H1 (cell line): ENCODE results near the gene FOXL2NB. TPM values are rescaled to one million over a fixed set of nuclear protein-coding genes. Genes with fewer than 3 reads are reported as not detected.
A peak's percentile ranks its signal among the peaks of the same experiment; 100 is the strongest.

Experiments used
- CTCF ChIA-PET: fragments of 300-600 bp; sonication (Branson Sonifier 250); formaldehyde crosslinking; loops from one replicate; lab custom pipeline; 2021; ENCODE audit not compliant: partially characterized antibody; lab: Charles Lee
- POLR2A ChIA-PET: fragments of 300-600 bp; sonication (Branson Sonifier 250); formaldehyde crosslinking; loops from one replicate; lab custom pipeline; 2021; ENCODE audit warnings: inconsistent platforms; ENCODE audit not compliant: partially characterized antibody; lab: Charles Lee
- DNase-seq, 2 experiments: peaks; one replicate each; pipeline versions ENCODE4 v3.0.0 to v3.0.0-alpha.2; 2010 to 2022; ENCODE audit warnings: low spot score in 2 of 2, low read depth in 1 of 2, mixed read lengths in 1 of 2
- FAIRE-seq: peaks from 2 replicates; lab custom pipeline; 2011; peaks lifted over from hg19 to GRCh38; lab: Jason Lieb, UNC
- H2AFZ ChIP-seq: 2 replicates; pipeline ENCODE4 v1.8.1; 2012; ENCODE audit warnings: low read length, inconsistent platforms
- H2AK5ac ChIP-seq: 2 replicates; pipeline ENCODE4 v1.6.1; 2013; ENCODE audit warnings: low read depth, low read length
- H2BK120ac ChIP-seq: replicated peaks from 2 replicates; pipeline ENCODE3; 2013; ENCODE audit warnings: low read depth, low read length, inconsistent platforms
- H2BK12ac ChIP-seq: 2 replicates; pipeline ENCODE4 v1.6.1; 2013; ENCODE audit warnings: low read depth, low read length
- H2BK15ac ChIP-seq: 2 replicates; pipeline ENCODE4 v1.6.1; 2013; ENCODE audit warnings: low read length
- H2BK20ac ChIP-seq: 2 replicates; pipeline ENCODE4 v1.6.1; 2013; ENCODE audit warnings: low read length
- H2BK5ac ChIP-seq: 2 replicates; pipeline ENCODE4 v1.6.1; 2013; ENCODE audit warnings: low read depth, low read length
- H3K14ac ChIP-seq: 2 replicates; pipeline ENCODE4 v1.6.1; 2013; ENCODE audit warnings: inconsistent platforms; ENCODE audit not compliant: insufficient read length
- H3K18ac ChIP-seq: 2 replicates; pipeline ENCODE4 v1.6.1; 2013; ENCODE audit warnings: low read length; ENCODE audit errors: extremely low read depth
- H3K23ac ChIP-seq: 2 replicates; pipeline ENCODE4 v1.6.1; 2013; ENCODE audit warnings: inconsistent platforms; ENCODE audit not compliant: insufficient read length
- H3K23me2 ChIP-seq: 2 replicates; pipeline ENCODE4 v1.6.1; 2013; ENCODE audit warnings: low read depth, low read length
- H3K27ac ChIP-seq: 2 replicates; pipeline ENCODE4 v1.6.1; 2011; ENCODE audit warnings: low read depth, low read length, inconsistent platforms
- H3K27me3 ChIP-seq, 4 experiments: replicated peaks in 1 of 4; 1 replicate in 1 of 4; 2 replicates in 3 of 4; pipeline versions ENCODE4 v1.6.1 to v1.8.1; 2011 to 2013; ENCODE audit warnings: low read length in 3 of 4, mild to moderate bottlenecking in 3 of 4, inconsistent platforms in 2 of 4, mixed read lengths in 2 of 4, moderate library complexity in 1 of 4; ENCODE audit not compliant: control insufficient read depth in 3 of 4, insufficient read depth in 3 of 4; ENCODE audit errors: extremely low read depth in 1 of 4
- H3K36me3 ChIP-seq, 4 experiments: 2 replicates each; pipeline versions ENCODE4 v1.6.1 to v1.8.1; 2011 to 2013; ENCODE audit warnings: mild to moderate bottlenecking in 4 of 4, low read length in 3 of 4, moderate library complexity in 2 of 4, control low read depth in 1 of 4, inconsistent platforms in 1 of 4; ENCODE audit not compliant: insufficient read depth in 4 of 4, control insufficient read depth in 2 of 4
- H3K4ac ChIP-seq: replicated peaks from 2 replicates; pipeline ENCODE3; 2013; ENCODE audit warnings: low read length, low read depth, mixed read lengths, inconsistent platforms; ENCODE audit not compliant: insufficient read length
- H3K4me1 ChIP-seq, 4 experiments: replicated peaks in 1 of 4; 1 replicate in 1 of 4; 2 replicates in 3 of 4; pipeline versions ENCODE4 v1.6.1 to v1.8.1; 2011 to 2013; ENCODE audit warnings: low read length in 3 of 4, inconsistent platforms in 2 of 4, mixed read lengths in 1 of 4; ENCODE audit not compliant: insufficient read depth in 4 of 4, control insufficient read depth in 3 of 4
- H3K4me2 ChIP-seq, 2 experiments: 2 replicates each; pipeline versions ENCODE4 v1.6.1 to v1.8.1; 2011 to 2013; ENCODE audit warnings: low read depth in 2 of 2, low read length in 2 of 2, control low read depth in 1 of 2, inconsistent platforms in 1 of 2, mild to moderate bottlenecking in 1 of 2; ENCODE audit not compliant: insufficient read depth in 1 of 2
- H3K4me3 ChIP-seq, 4 experiments: fragments of 200-600, 300-600 bp in 1 of 4; sonication (generic), shearing (Covaris generic), sonication (Bioruptor Twin) in 1 of 4; 2 replicates each; pipeline versions ENCODE4 v1.5.1 to v1.8.1; 2011 to 2016; ENCODE audit warnings: low read length in 4 of 4, low read depth in 3 of 4, control low read depth in 2 of 4, inconsistent platforms in 2 of 4, mild to moderate bottlenecking in 2 of 4, mixed read lengths in 1 of 4, moderate library complexity in 1 of 4; ENCODE audit not compliant: insufficient read depth in 2 of 4; ENCODE audit errors: extremely low read depth in 1 of 4
- H3K56ac ChIP-seq: replicated peaks from 2 replicates; pipeline ENCODE3; 2013; ENCODE audit warnings: low read depth, mild to moderate bottlenecking, mixed read lengths, low read length, inconsistent platforms; ENCODE audit not compliant: insufficient read length
- H3K79me1 ChIP-seq: 2 replicates; pipeline ENCODE4 v1.6.1; 2013; ENCODE audit warnings: low read depth, low read length, control low read depth
- H3K79me2 ChIP-seq, 2 experiments: 2 replicates each; pipeline versions ENCODE4 v1.6.1 to v1.8.1; 2012 to 2013; ENCODE audit warnings: low read length in 2 of 2, mild to moderate bottlenecking in 2 of 2, inconsistent platforms in 1 of 2; ENCODE audit not compliant: insufficient read depth in 2 of 2, control insufficient read depth in 1 of 2
- H3K9ac ChIP-seq, 4 experiments: replicated peaks in 1 of 4; 1 replicate in 1 of 4; 2 replicates in 3 of 4; pipeline versions ENCODE4 v1.6.1 to v1.8.1; 2011 to 2013; ENCODE audit warnings: low read depth in 3 of 4, low read length in 3 of 4, control low read depth in 2 of 4, mild to moderate bottlenecking in 2 of 4, moderate library complexity in 2 of 4, inconsistent platforms in 1 of 4; ENCODE audit errors: extremely low read depth in 1 of 4
- H3K9me3 ChIP-seq, 2 experiments: 2 replicates each; pipeline versions ENCODE4 v1.6.1 to v1.8.1; 2012 to 2013; ENCODE audit warnings: mild to moderate bottlenecking in 2 of 2, moderate library complexity in 2 of 2, control low read depth in 1 of 2, inconsistent platforms in 1 of 2, low read depth in 1 of 2, low read length in 1 of 2, mixed read lengths in 1 of 2; ENCODE audit not compliant: insufficient read depth in 2 of 2
- H4K20me1 ChIP-seq, 2 experiments: replicated peaks in 1 of 2; 2 replicates each; pipeline versions ENCODE3 to v1.8.1; 2011 to 2013; ENCODE audit warnings: inconsistent platforms in 2 of 2, low read length in 2 of 2, mild to moderate bottlenecking in 1 of 2; ENCODE audit not compliant: insufficient read depth in 2 of 2, control insufficient read depth in 1 of 2
- H4K5ac ChIP-seq: 2 replicates; pipeline ENCODE4 v1.6.1; 2013; ENCODE audit warnings: low read length, low read depth, mixed read lengths, inconsistent platforms; ENCODE audit not compliant: insufficient read length
- H4K8ac ChIP-seq: 2 replicates; pipeline ENCODE4 v1.8.0; 2013; ENCODE audit warnings: mild to moderate bottlenecking, moderate library complexity, low read length, inconsistent platforms; ENCODE audit not compliant: insufficient read depth; ENCODE audit errors: extremely low read depth
- H4K91ac ChIP-seq: replicated peaks from 2 replicates; pipeline ENCODE3; 2013; ENCODE audit warnings: low read length, mixed read lengths, inconsistent platforms; ENCODE audit not compliant: insufficient read length
- BRCA1 ChIP-seq: IDR thresholded peaks from 2 replicates; pipeline ENCODE4 v1.6.1; 2012; ENCODE audit warnings: low read depth, low read length, improper control_type of control experiment
- CTBP2 ChIP-seq: IDR thresholded peaks from 2 replicates; pipeline ENCODE4 v1.7.0; 2011; ENCODE audit warnings: borderline replicate concordance, mild to moderate bottlenecking, moderate library complexity, mixed read lengths, low read length; ENCODE audit not compliant: insufficient read depth, insufficient read length
- CTCF ChIP-seq, 3 experiments: IDR thresholded peaks; 1 replicate in 2 of 3; 2 replicates in 1 of 3; pipeline versions ENCODE4 v1.5.1 to v1.6.1; 2011; ENCODE audit warnings: low read length in 3 of 3, mild to moderate bottlenecking in 3 of 3, inconsistent platforms in 2 of 3, low read depth in 1 of 3, moderate library complexity in 1 of 3; ENCODE audit not compliant: insufficient read depth in 1 of 3; ENCODE audit errors: control extremely low read depth in 1 of 3
- E2F6 ChIP-seq: IDR thresholded peaks from 2 replicates; pipeline ENCODE4 v1.6.1; 2012; ENCODE audit warnings: inconsistent platforms
- RAD21 ChIP-seq, 2 experiments: IDR thresholded peaks in 1 of 2; conservative IDR thresholded peaks in 1 of 2; 2 replicates each; pipeline ENCODE4 v1.6.1; 2011; ENCODE audit warnings: low read depth in 2 of 2, low read length in 2 of 2, improper control_type of control experiment in 1 of 2, inconsistent platforms in 1 of 2, mild to moderate bottlenecking in 1 of 2, moderate library complexity in 1 of 2
- RXRA ChIP-seq: IDR thresholded peaks from 2 replicates; pipeline ENCODE4 v1.6.1; 2011; ENCODE audit warnings: low read depth, mild to moderate bottlenecking, low read length, moderate library complexity; ENCODE audit not compliant: insufficient read depth
- SAP30 ChIP-seq: fragments of 300-600 bp; sonication (generic); IDR thresholded peaks from 2 replicates; pipeline ENCODE4 v1.7.1; 2012; ENCODE audit warnings: low read length, moderate library complexity, mild to moderate bottlenecking, inconsistent platforms; ENCODE audit not compliant: insufficient read depth, insufficient replicate concordance
- SIRT6 ChIP-seq: IDR thresholded peaks from one replicate; pipeline ENCODE4 v1.7.1; 2012; ENCODE audit warnings: low read length, inconsistent platforms
- SP4 ChIP-seq: IDR thresholded peaks from 2 replicates; pipeline ENCODE4 v1.6.1; 2012; ENCODE audit warnings: low read length, inconsistent platforms
- polyA plus RNA-seq, 7 experiments: library from polyadenylated mRNA; depleted of rRNA in 3 of 7; stranded (reverse) in 5 of 7; unstranded in 2 of 7; fragments of >200 nt in 5 of 7; fragments of 200-250 nt in 2 of 7; gene quantifications; 1 replicate in 5 of 7; 2 replicates in 1 of 7; 4 replicates in 1 of 7; pipeline versions ENCODE4 v1.2.1 to v1.2.3, GENCODE V29; 2011 to 2013; ENCODE audit warnings: missing spikeins in 2 of 7, mixed read lengths in 2 of 7
- total RNA-seq: library from RNA; stranded (reverse); fragmentation: NEBNext Ultra II Directional; extraction: Animal tissue kit (Norgen Biotek cat#: 25700); gene quantifications from 2 replicates; pipeline ENCODE4 v1.2.1, GENCODE V29; 2021

Gene FOXL2NB
- total and polyA plus RNA-seq, 2 of the 8 experiments (the other 6 are each of a cell fraction or from before 2014, with no cell fraction given): 5.4 to 7.3 TPM

GRCh38 chr3:138909904-138910303 is 37.1 kb upstream of the FOXL2NB start:
- Histone ChIP-seq H3K56ac (no peak overlapping the region), H3K4ac (no peak overlapping the region), H3K18ac (no peak overlapping the region), H3K23me2 (no peaks in the 10 kb centered on the region; the same call in 1 of the 2 replicates), H3K4me1 (0 out of 7 replicates have a peak, but pooled peaks cover 0 to 2% (median 0%) of the 10 kb centered on the region in 4 experiments), H4K20me1 (no peaks in the 10 kb centered on the region), H3K9ac (no peak overlapping the region), H3K79me2 (no peaks in the 10 kb centered on the region), H3K79me1 (no peaks in the 10 kb centered on the region), H2BK15ac (no peak overlapping the region), H2AFZ (no peak overlapping the region), H3K4me3 (no peak overlapping the region), H3K4me2 (no peak overlapping the region), H3K27ac (no peak overlapping the region), H3K14ac (no peak overlapping the region), H2BK12ac (no peak overlapping the region), H4K5ac (no peak overlapping the region), H2BK20ac (no peak overlapping the region), H4K8ac (no peak overlapping the region), H2BK5ac (no peak overlapping the region), H3K36me3 (no peaks in the 10 kb centered on the region), H4K91ac (no peak overlapping the region), H3K9me3 (no peaks in the 10 kb centered on the region), H2AK5ac (no peak overlapping the region), H2BK120ac (no peak overlapping the region), H3K27me3 (no peaks in the 10 kb centered on the region), H3K23ac (no peak overlapping the region)
- no peak for TF ChIP-seq CTBP2
- TF ChIP-seq SIRT6: no peak
- no peak for TF ChIP-seq SAP30
- TF ChIP-seq E2F6: no peak
- TF ChIP-seq RXRA: no peak
- TF ChIP-seq BRCA1: no peak
- TF ChIP-seq CTCF (IDR thresholded peaks at IDR 0.05; ENCODE audit: control extremely low read depth in 1 of 3, insufficient read depth in 1 of 3, low read depth in 1 of 3, low read length in 3 of 3): peak in 1 of 3 experiments; percentile 10; a peak in 1 of 4 replicates
- peak in 1 of 2 experiments; percentile 21; a peak in 1 of 4 replicates for TF ChIP-seq RAD21 (IDR thresholded peaks at IDR 0.05 in 1 of 2, conservative IDR thresholded peaks at IDR 0.05 in 1 of 2; ENCODE audit: low read depth in 2 of 2, low read length in 2 of 2)
- no peak for TF ChIP-seq SP4
- FAIRE-seq (no peak), DNase-seq (no peak)
- ChIA-PET POLR2A (interaction anchor here (0.6 kb wide), 1 partner anchor 61 kb away, joined by 4 read pairs; no protein-coding TSS in a partner anchor), CTCF (interaction anchor here (0.8 to 4.5 kb wide), 10 partner anchors 11 to 315 kb away, joined by 3 to 20 read pairs (median 4); no protein-coding TSS in a partner anchor)
